Neural progenitor cell (in vitro differentiated cells): ENCODE measurements around the gene EXOC6B. TPM values are rescaled to one million over a fixed set of nuclear protein-coding genes. Genes with fewer than 3 reads are reported as not detected.

Source experiments
- DNase-seq: peaks from one replicate; pipeline ENCODE4 v3.0.0-alpha.2; 2016; ENCODE audit warnings: low spot score
- H2AFZ ChIP-seq: fragments of 200-600 bp; sonication (generic); replicated peaks from 2 replicates; pipeline ENCODE4 v1.6.1; 2016; ENCODE audit warnings: antibody characterized with exemption
- H3F3A ChIP-seq: fragments of 200-600 bp; sonication (generic); 2 replicates; pipeline ENCODE4 v1.6.1; 2016; ENCODE audit warnings: antibody characterized with exemption, low read depth
- H3K27ac ChIP-seq: fragments of 200-600 bp; sonication (generic); 2 replicates; pipeline ENCODE4 v1.5.1; 2016; ENCODE audit warnings: mild to moderate bottlenecking
- H3K27me3 ChIP-seq: fragments of 200-600 bp; sonication (generic); 2 replicates; pipeline ENCODE4 v1.6.1; 2016; ENCODE audit warnings: mild to moderate bottlenecking, moderate library complexity
- H3K36me3 ChIP-seq: fragments of 200-600 bp; sonication (generic); 2 replicates; pipeline ENCODE4 v1.5.1; 2016
- H3K4me1 ChIP-seq: fragments of 200-600 bp; sonication (generic); 2 replicates; pipeline ENCODE4 v1.6.1; 2016; ENCODE audit warnings: mixed run types
- H3K4me2 ChIP-seq: fragments of 200-600 bp; sonication (generic); 2 replicates; pipeline ENCODE4 v1.6.1; 2016
- H3K4me3 ChIP-seq: fragments of 200-600 bp; sonication (generic); 2 replicates; pipeline ENCODE4 v1.5.1; 2016
- H3K79me2 ChIP-seq: fragments of 200-600 bp; sonication (generic); 2 replicates; pipeline ENCODE4 v1.6.1; 2016; ENCODE audit warnings: low read depth
- H3K9ac ChIP-seq: fragments of 200-600 bp; sonication (generic); 2 replicates; pipeline ENCODE4 v1.6.1; 2016
- H3K9me3 ChIP-seq: fragments of 200-600 bp; sonication (generic); 2 replicates; pipeline ENCODE4 v1.5.1; 2016; ENCODE audit warnings: low read depth
- H4K20me1 ChIP-seq: fragments of 200-600 bp; sonication (generic); 2 replicates; pipeline ENCODE4 v1.6.1; 2016; ENCODE audit warnings: low read depth
- H3K27ac Mint-ChIP-seq: 3 replicates; pipeline ENCODE4 v1.8.0; 2021; ENCODE audit warnings: mixed read lengths
- H3K27me3 Mint-ChIP-seq: 2 replicates; pipeline ENCODE4 v1.8.0; 2022; ENCODE audit warnings: low read depth, mild to moderate bottlenecking, inconsistent platforms, moderate library complexity, mixed read lengths; ENCODE audit not compliant: insufficient read depth
- H3K36me3 Mint-ChIP-seq: 3 replicates; pipeline ENCODE4 v1.8.0; 2021; ENCODE audit warnings: mixed read lengths
- H3K4me1 Mint-ChIP-seq: 3 replicates; pipeline ENCODE4 v1.8.0; 2021; ENCODE audit warnings: mixed read lengths
- H3K4me3 Mint-ChIP-seq: 3 replicates; pipeline ENCODE4 v1.8.0; 2021; ENCODE audit warnings: mild to moderate bottlenecking, moderate library complexity, mixed read lengths
- H3K9me3 Mint-ChIP-seq: 3 replicates; pipeline ENCODE4 v1.8.0; 2020; ENCODE audit warnings: mixed read lengths
- EZH2 ChIP-seq: fragments of 200-600 bp; sonication (generic); IDR thresholded peaks from 2 replicates; pipeline ENCODE4 v1.6.1; 2017; ENCODE audit warnings: antibody characterized with exemption, mild to moderate bottlenecking, moderate library complexity
- EZH2phosphoT487 ChIP-seq: fragments of 200-600 bp; sonication (generic); IDR thresholded peaks from 2 replicates; pipeline ENCODE4 v1.6.1; 2017; ENCODE audit warnings: antibody characterized with exemption
- total RNA-seq: library from RNA; depleted of rRNA; stranded (reverse); fragments of >200 nt; gene quantifications from 2 replicates; pipeline ENCODE4 v1.2.3, GENCODE V29; 2015; ENCODE audit warnings: low replicate concordance
- TF ChIP-seq, protein P1 (sequence below): fragments of 200-600 bp; sonication (generic); IDR thresholded peaks from 2 replicates; pipeline ENCODE4 v1.5.1; 2017; ENCODE audit warnings: antibody characterized with exemption, mild to moderate bottlenecking

EXOC6B gene
- total RNA-seq, 1 donor from 2014 or later, result 41.2 TPM

DNA sequence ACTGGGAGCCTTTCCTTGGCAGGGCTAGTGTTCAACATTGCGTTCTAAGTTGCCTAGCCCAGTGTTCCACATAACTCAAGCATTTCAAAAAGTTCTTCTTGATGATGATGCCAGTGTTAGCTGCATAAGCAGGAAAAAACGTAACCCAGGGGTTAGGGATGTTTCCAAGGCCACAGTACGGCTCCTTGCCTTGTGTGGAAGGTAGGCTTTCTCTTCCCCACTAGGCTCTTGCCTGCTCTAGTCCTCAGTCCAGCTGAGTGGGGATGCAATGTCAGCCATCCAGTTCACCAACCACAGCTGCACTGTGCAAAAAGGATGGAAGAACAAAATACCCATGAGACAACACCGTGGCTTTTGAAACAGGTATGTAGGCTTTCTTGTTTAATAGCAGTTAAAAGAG, 650.2 kb downstream of the EXOC6B start:
- Histone ChIP-seq H3K4me3 (no peak overlapping the region), H2AFZ (no peak overlapping the region), H3K9ac (no peak overlapping the region), H3K27ac (no peak overlapping the region), H3F3A (peaks cover 11% of the 10 kb centered on the region), H3K27me3 (no peaks in the 10 kb centered on the region), H3K9me3 (no peaks in the 10 kb centered on the region), H3K4me1 (peaks cover 15% of the 10 kb centered on the region), H3K4me2 (no peak overlapping the region), H4K20me1 (no peaks in the 10 kb centered on the region), H3K36me3 (no peaks in the 10 kb centered on the region), H3K79me2 (no peaks in the 10 kb centered on the region)
- Mint-ChIP-seq H3K27me3 (peaks cover 2% of the 10 kb centered on the region), H3K9me3 (no peaks in the 10 kb centered on the region), H3K27ac (no peak overlapping the region), H3K36me3 (peaks cover 18% of the 10 kb centered on the region), H3K4me1 (peaks cover 13% of the 10 kb centered on the region), H3K4me3 (no peak overlapping the region)
- no peak for TF ChIP-seq EZH2phosphoT487
- no peak for TF ChIP-seq EZH2
- TF ChIP-seq, protein P1, sequence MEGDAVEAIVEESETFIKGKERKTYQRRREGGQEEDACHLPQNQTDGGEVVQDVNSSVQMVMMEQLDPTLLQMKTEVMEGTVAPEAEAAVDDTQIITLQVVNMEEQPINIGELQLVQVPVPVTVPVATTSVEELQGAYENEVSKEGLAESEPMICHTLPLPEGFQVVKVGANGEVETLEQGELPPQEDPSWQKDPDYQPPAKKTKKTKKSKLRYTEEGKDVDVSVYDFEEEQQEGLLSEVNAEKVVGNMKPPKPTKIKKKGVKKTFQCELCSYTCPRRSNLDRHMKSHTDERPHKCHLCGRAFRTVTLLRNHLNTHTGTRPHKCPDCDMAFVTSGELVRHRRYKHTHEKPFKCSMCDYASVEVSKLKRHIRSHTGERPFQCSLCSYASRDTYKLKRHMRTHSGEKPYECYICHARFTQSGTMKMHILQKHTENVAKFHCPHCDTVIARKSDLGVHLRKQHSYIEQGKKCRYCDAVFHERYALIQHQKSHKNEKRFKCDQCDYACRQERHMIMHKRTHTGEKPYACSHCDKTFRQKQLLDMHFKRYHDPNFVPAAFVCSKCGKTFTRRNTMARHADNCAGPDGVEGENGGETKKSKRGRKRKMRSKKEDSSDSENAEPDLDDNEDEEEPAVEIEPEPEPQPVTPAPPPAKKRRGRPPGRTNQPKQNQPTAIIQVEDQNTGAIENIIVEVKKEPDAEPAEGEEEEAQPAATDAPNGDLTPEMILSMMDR, result no peak
- no peak for DNase-seq

DNA sequence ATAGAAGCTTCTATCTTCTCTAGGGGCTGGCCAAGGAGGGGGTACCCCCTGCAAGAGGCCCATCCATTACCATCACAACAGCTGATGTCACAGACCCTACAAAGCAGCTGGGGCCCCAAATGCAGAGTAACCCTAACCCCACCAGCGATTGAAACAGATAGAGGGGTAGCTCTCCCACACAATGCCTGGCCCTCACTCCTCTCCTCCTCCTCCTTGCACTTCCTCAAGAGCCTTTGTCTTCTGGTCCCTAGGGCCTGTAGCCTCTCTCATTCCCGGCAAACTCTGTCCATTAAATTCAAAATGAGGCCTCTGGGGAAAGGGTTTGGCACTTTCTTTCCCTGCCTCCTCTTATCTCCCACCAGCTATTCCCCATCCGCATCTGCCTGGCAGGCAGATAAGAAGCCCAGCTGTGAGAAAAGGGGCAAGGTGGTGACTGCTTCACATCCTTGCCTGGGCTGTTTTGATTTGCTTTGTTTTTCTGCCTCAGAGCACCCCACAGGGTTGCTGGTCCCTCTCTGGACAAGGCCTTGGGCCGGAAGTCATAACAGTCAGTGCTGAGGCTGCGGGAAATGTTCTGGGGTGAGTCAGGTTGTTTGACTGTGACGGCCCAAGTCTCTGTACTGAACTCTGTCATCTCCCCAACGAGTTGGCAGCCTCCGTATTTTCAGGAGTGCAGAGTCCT, 652.1 kb downstream of the EXOC6B start:
- H3K27ac Mint-ChIP-seq, result peak overlapping the region; percentile 65
- H3K27me3 Mint-ChIP-seq, result peaks cover 2% of the 10 kb centered on the region
- Histone ChIP-seq H2AFZ (no peak overlapping the region), H3K9ac (no peak overlapping the region), H3F3A (peaks cover 11% of the 10 kb centered on the region), H3K27me3 (no peaks in the 10 kb centered on the region), H3K4me2 (peak overlapping the region; percentile 17), H4K20me1 (no peaks in the 10 kb centered on the region), H3K27ac (no peak overlapping the region), H3K79me2 (no peaks in the 10 kb centered on the region), H3K4me3 (no peak overlapping the region), H3K36me3 (no peaks in the 10 kb centered on the region), H3K4me1 (peaks cover 15% of the 10 kb centered on the region), H3K9me3 (peaks cover 3% of the 10 kb centered on the region)
- H3K4me1 Mint-ChIP-seq, result peaks cover 13% of the 10 kb centered on the region
- no peak overlapping the region for H3K4me3 Mint-ChIP-seq
- DNase-seq, result no peak
- peaks cover 12% of the 10 kb centered on the region for H3K36me3 Mint-ChIP-seq
- no peak for TF ChIP-seq EZH2
- TF ChIP-seq, protein P1, result no peak
- TF ChIP-seq EZH2phosphoT487, result no peak
- no peaks in the 10 kb centered on the region for H3K9me3 Mint-ChIP-seq

DNA sequence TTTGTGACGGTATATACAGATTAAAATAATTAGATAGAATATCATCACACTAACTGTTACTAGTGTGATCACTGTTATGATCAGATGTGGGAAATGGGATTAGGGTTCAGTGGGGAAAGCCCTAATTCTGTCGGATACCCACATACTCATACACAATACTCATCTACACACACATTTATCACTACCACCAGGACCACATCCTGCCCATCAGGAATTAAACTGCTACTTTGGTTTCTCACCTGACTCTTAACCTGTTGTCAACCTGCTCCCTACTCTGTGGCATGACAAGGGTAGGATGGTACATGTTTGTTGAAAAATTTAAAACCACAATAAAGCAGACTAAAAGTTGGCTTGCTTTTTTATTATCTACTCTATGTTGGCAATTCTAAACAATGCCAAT, 653.4 kb downstream of the EXOC6B start:
- Mint-ChIP-seq H3K4me1 (peaks cover 13% of the 10 kb centered on the region), H3K4me3 (no peak overlapping the region), H3K27ac (no peak overlapping the region), H3K27me3 (peaks cover 2% of the 10 kb centered on the region), H3K36me3 (peaks cover 5% of the 10 kb centered on the region), H3K9me3 (no peaks in the 10 kb centered on the region)
- no peaks in the 10 kb centered on the region for H4K20me1 ChIP-seq
- no peaks in the 10 kb centered on the region for H3K79me2 ChIP-seq
- TF ChIP-seq, protein P1, result no peak
- no peak for TF ChIP-seq EZH2
- no peak for TF ChIP-seq EZH2phosphoT487
- no peak overlapping the region for H3K27ac ChIP-seq
- H3F3A ChIP-seq, result peaks cover 11% of the 10 kb centered on the region
- peaks cover 15% of the 10 kb centered on the region for H3K4me1 ChIP-seq
- H2AFZ ChIP-seq, result no peak overlapping the region
- no peak for DNase-seq
- H3K36me3 ChIP-seq, result no peaks in the 10 kb centered on the region
- H3K27me3 ChIP-seq, result no peaks in the 10 kb centered on the region
- no peak overlapping the region for H3K9ac ChIP-seq
- no peak overlapping the region for H3K4me2 ChIP-seq
- H3K9me3 ChIP-seq, result peaks cover 5% of the 10 kb centered on the region
- no peak overlapping the region for H3K4me3 ChIP-seq
